ENCODE data around the gene ZNF414.

Gene ZNF414

DNA sequence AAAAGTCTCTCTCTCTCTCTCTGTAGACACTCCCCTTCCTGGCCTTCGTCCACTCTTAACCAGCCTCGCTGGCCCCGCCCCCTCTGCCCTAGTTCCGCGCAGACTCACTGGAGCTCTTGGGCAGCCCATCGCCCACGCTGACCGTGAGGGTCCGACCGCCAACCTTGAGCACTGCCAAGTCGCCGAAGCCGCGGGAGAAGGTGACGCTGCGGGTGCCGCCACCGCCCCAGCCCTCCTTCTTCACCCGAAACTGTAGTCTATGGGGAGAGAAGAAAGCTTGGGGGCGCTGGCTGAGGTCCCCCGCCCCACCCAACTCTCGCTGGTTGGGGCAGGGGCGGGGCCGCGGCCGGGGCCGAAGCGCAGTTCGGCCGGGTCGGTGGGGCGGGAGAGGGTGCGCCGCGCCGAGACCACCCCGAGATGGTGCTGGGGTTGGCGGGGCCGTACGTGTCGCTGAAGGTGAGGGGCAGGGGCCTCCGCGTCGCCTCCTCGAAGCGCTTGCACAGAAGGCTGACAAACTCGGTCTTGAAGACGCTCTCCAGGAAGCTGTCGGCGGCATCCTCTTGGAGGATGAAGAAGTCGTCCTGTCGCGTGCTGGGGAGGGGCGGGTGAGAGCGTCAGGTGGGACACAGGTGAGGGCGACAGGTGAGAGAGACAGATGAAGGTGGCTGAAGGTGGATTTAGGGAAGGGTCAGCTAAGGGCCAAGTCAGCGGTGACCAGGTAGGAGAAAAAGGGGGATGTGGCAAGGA, 12.6 kb upstream of the ZNF414 start:
- Histone ChIP-seq H3K9ac (ENCODE audit: low read depth, low read length) (no peak overlapping the region), H3K79me2 (ENCODE audit: insufficient read depth, low read length) (no peaks in the 10 kb centered on the region), H3K36me3 (ENCODE audit: insufficient read depth, low read length) (no peaks in the 10 kb centered on the region), H4K20me1 (ENCODE audit: insufficient read depth, low read length) (no peaks in the 10 kb centered on the region), H2AFZ (ENCODE audit: low read depth, low read length) (no peak overlapping the region), H3K27ac (ENCODE audit: low read length) (no peak overlapping the region), H3K27me3 (ENCODE audit: insufficient read depth, low read length, poor library complexity) (no peaks in the 10 kb centered on the region), H3K9me3 (ENCODE audit: insufficient read depth, low read length, severe bottlenecking) (no peaks in the 10 kb centered on the region), H3K4me3 (ENCODE audit: low read depth in 1 of 2, low read length in 2 of 2) (no peak overlapping the region), H3K4me1 (ENCODE audit: insufficient read depth, low read length) (no peaks in the 10 kb centered on the region), H3K4me2 (ENCODE audit: insufficient read depth, low read length) (no peak overlapping the region)
- DNase-seq (no peak), ATAC-seq (ENCODE audit: insufficient read depth, low read depth) (no peak)
- TF ChIP-seq, protein P1, sequence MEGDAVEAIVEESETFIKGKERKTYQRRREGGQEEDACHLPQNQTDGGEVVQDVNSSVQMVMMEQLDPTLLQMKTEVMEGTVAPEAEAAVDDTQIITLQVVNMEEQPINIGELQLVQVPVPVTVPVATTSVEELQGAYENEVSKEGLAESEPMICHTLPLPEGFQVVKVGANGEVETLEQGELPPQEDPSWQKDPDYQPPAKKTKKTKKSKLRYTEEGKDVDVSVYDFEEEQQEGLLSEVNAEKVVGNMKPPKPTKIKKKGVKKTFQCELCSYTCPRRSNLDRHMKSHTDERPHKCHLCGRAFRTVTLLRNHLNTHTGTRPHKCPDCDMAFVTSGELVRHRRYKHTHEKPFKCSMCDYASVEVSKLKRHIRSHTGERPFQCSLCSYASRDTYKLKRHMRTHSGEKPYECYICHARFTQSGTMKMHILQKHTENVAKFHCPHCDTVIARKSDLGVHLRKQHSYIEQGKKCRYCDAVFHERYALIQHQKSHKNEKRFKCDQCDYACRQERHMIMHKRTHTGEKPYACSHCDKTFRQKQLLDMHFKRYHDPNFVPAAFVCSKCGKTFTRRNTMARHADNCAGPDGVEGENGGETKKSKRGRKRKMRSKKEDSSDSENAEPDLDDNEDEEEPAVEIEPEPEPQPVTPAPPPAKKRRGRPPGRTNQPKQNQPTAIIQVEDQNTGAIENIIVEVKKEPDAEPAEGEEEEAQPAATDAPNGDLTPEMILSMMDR (IDR thresholded peaks at IDR 0.05; ENCODE audit: borderline replicate concordance, extremely low read depth, low read length, poor library complexity, severe bottlenecking) = no peak
- TF ChIP-seq EZH2 (IDR thresholded peaks at IDR 0.05; ENCODE audit: borderline replicate concordance, low read depth, low read length, severe bottlenecking) = no peak

DNA sequence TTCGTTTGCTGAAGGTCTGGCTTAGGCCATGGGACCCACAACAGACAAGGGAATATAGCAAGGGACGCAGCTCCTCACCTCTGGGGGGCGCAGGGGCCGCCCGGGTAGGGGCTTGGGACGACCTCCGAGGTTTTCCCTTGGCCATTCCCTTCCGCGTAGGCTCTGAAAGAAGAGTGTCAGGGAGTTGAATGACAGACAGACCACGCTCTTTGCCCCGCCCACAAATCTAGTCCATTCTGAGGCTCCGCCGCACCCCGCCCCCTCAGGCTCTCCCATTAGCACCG, 11.4 kb upstream of the ZNF414 start:
- Histone ChIP-seq H3K9me3 (ENCODE audit: insufficient read depth, low read length, severe bottlenecking) (no peaks in the 10 kb centered on the region), H3K79me2 (ENCODE audit: insufficient read depth, low read length) (no peaks in the 10 kb centered on the region), H3K27ac (ENCODE audit: low read length) (no peak overlapping the region), H3K36me3 (ENCODE audit: insufficient read depth, low read length) (no peaks in the 10 kb centered on the region), H2AFZ (ENCODE audit: low read depth, low read length) (no peak overlapping the region), H3K4me1 (ENCODE audit: insufficient read depth, low read length) (no peaks in the 10 kb centered on the region), H3K9ac (ENCODE audit: low read depth, low read length) (no peak overlapping the region), H3K4me3 (ENCODE audit: low read depth in 1 of 2, low read length in 2 of 2) (no peak overlapping the region), H3K27me3 (ENCODE audit: insufficient read depth, low read length, poor library complexity) (no peaks in the 10 kb centered on the region), H4K20me1 (ENCODE audit: insufficient read depth, low read length) (no peaks in the 10 kb centered on the region), H3K4me2 (ENCODE audit: insufficient read depth, low read length) (no peak overlapping the region)
- DNase-seq (no peak), ATAC-seq (ENCODE audit: insufficient read depth, low read depth) (no peak)
- TF ChIP-seq, protein P1 (IDR thresholded peaks at IDR 0.05; ENCODE audit: borderline replicate concordance, extremely low read depth, low read length, poor library complexity, severe bottlenecking) = no peak
- no peak for TF ChIP-seq EZH2 (IDR thresholded peaks at IDR 0.05; ENCODE audit: borderline replicate concordance, low read depth, low read length, severe bottlenecking)

DNA sequence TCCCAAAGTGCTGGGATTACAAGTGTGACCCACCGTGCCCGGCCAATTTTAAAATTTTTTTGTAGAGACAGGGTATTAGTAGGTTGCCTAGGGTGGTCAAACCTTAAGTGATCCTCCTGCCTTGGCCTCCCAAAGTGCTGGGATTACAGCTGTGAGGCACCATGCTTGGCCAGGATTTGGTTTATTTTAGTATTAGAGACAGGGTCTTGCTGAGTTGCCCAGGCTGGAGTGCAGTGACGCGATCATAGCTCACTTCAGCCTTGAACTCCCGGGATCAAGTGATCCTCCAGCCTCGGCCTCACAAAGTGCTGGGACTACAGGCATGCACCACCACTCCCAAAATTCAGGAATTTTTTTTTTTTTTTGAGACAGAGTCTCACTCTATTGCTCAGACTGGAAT, 5.4 kb upstream of the ZNF414 start:
- H3K36me3 ChIP-seq (ENCODE audit: insufficient read depth, low read length) = no peaks in the 10 kb centered on the region

More for the DNA sequence above, 5.4 kb upstream of the ZNF414 start:
- TF ChIP-seq, protein P1 (IDR thresholded peaks at IDR 0.05; ENCODE audit: borderline replicate concordance, extremely low read depth, low read length, poor library complexity, severe bottlenecking) = no peak
- TF ChIP-seq EZH2 (IDR thresholded peaks at IDR 0.05; ENCODE audit: borderline replicate concordance, low read depth, low read length, severe bottlenecking) = no peak
- Histone ChIP-seq H3K4me1 (ENCODE audit: insufficient read depth, low read length) (peaks cover 23% of the 10 kb centered on the region), H3K4me2 (ENCODE audit: insufficient read depth, low read length) (no peak overlapping the region), H2AFZ (ENCODE audit: low read depth, low read length) (no peak overlapping the region), H3K27ac (ENCODE audit: low read length) (no peak overlapping the region), H3K27me3 (ENCODE audit: insufficient read depth, low read length, poor library complexity) (no peaks in the 10 kb centered on the region), H3K79me2 (ENCODE audit: insufficient read depth, low read length) (no peaks in the 10 kb centered on the region), H4K20me1 (ENCODE audit: insufficient read depth, low read length) (no peaks in the 10 kb centered on the region), H3K4me3 (ENCODE audit: low read depth in 1 of 2, low read length in 2 of 2) (no peak overlapping the region), H3K9me3 (ENCODE audit: insufficient read depth, low read length, severe bottlenecking) (no peaks in the 10 kb centered on the region), H3K9ac (ENCODE audit: low read depth, low read length) (no peak overlapping the region)
- no peak for DNase-seq
- no peak for ATAC-seq (ENCODE audit: insufficient read depth, low read depth)
